Measurements from ENCODE around the gene SPINK4. TPM values are rescaled to one million over a fixed set of nuclear protein-coding genes. Genes with fewer than 3 reads are reported as not detected.
A peak's percentile ranks its signal among the peaks of the same experiment; 100 is the strongest.

Gene SPINK4
- total RNA-seq, 2 experiments from 2014 or later: not detected

DNA sequence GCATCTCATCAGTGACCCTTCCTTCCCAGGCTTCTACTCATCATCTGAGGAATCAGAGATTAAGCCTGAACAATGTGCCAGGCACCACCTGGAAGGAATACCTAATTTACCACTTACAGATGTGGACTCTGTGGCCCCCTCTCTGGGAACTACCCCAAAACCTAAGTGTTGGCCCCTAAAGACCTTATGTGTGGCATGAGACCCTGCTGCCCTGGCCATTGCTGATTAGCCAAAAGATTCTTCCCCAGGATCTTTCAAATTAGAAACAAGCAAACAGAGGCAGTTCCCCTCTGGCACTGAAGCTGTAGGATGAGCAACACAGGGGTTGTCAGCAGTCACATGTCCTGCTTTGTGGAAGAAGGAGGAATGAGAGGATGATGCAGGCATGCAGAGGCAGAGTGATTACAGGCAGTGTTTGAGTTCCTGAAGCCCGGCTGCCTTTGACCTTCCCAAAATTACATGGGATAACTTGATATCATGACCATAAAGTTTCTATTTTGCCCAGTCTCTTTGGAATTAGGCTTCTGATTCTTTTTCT, 10.6 kb downstream of the SPINK4 start:
- Mint-ChIP-seq H3K4me1 (peaks cover 5% of the 10 kb centered on the region), H3K4me3 (no peak overlapping the region), H3K36me3 (ENCODE audit: low read depth) (peaks cover 30% of the 10 kb centered on the region), H3K27me3 (no peaks in the 10 kb centered on the region), H3K9me3 (no peaks in the 10 kb centered on the region), H3K27ac (peak overlapping the region; percentile 33)
- DNase-seq: no peak
- CTCF ChIA-PET: no interaction called here
- POLR2A ChIA-PET: no interaction called here

DNA sequence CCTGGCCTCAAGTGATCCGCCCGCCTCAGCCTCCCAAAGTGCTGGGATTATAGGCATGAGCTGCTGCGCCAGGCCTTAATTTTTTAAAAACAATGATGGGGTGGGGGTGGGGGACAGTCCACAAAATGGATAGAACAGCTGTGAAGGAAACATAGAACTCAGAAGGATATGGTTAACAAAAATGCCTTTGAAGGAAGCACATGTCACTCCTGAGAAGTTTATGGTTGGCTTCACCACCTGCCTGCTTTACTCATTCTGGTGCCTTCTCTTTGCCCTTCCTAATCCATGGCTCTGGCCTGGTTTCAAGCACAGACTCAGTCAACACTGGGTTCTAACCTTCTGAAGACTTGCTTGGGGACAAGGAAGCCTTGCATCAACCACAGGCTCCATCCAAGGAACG, 14.2 kb downstream of the SPINK4 start:
- POLR2A ChIA-PET: no interaction called here
- Mint-ChIP-seq H3K27ac (no peak overlapping the region), H3K36me3 (ENCODE audit: low read depth) (peaks cover 53% of the 10 kb centered on the region), H3K9me3 (no peaks in the 10 kb centered on the region), H3K27me3 (no peaks in the 10 kb centered on the region), H3K4me1 (peaks cover 7% of the 10 kb centered on the region), H3K4me3 (no peak overlapping the region)
- CTCF ChIA-PET: interaction anchor here (0.7 kb wide), 1 partner anchor 80 kb away, joined by 3 read pairs; no protein-coding TSS in a partner anchor
- DNase-seq: no peak

DNA sequence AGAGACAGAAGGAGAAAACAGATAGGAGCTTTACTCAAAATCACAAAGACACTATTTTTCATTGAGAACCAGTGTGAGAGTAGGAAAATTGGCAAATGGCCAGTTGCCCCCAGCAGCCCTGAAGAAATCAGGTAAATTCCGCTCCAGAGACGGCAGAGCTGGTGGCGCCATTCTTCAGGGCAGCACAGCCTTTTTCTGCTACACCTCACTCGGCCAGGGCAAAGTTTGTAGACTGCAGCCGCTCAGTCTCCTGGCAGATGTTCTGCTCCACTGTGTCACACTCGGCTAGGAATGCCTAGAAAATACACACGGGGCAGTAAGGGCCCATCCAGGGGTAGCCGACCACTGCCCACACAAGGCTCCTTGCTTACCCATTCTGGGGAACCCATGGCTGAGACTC, 15.0 kb downstream of the SPINK4 start:
- H3K27ac Mint-ChIP-seq: no peak overlapping the region
- H3K27me3 Mint-ChIP-seq: no peaks in the 10 kb centered on the region
- CTCF ChIA-PET: no interaction called here
- H3K4me3 Mint-ChIP-seq: no peak overlapping the region
- H3K36me3 Mint-ChIP-seq (ENCODE audit: low read depth): peaks cover 61% of the 10 kb centered on the region
- H3K9me3 Mint-ChIP-seq: no peaks in the 10 kb centered on the region
- DNase-seq: no peak
- POLR2A ChIA-PET: interaction anchor here (0.9 kb wide), 1 partner anchor 10 kb away, joined by 3 read pairs; the partner anchor contains the start of genes BAG1 and CHMP5
- H3K4me1 Mint-ChIP-seq: peaks cover 10% of the 10 kb centered on the region

DNA sequence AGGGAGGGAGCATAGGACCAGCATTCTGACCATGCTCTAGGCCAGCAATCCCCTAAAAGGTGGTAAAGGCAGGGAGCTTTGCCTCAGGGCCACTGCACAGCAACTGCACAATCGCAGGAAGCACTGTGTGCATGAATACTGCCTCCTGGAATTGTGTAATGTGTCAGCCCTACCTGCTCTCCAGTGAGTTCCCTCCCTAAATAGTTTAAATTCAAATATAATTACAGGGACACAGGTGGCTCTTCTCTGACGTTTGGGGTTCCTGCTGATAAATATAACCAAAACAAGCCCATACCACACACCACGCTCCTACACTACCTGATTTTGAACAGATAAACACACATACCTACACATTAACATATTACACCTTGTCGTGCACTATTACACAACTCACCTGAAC, 15.5 kb downstream of the SPINK4 start:
- H3K36me3 Mint-ChIP-seq (ENCODE audit: low read depth): peaks cover 66% of the 10 kb centered on the region
- H3K9me3 Mint-ChIP-seq: no peaks in the 10 kb centered on the region
- peaks cover 14% of the 10 kb centered on the region for H3K4me1 Mint-ChIP-seq
- POLR2A ChIA-PET: interaction anchor here (0.9 kb wide), 1 partner anchor 9 kb away, joined by 3 read pairs; the partner anchor contains the start of genes BAG1 and CHMP5
- CTCF ChIA-PET: no interaction called here
- H3K27me3 Mint-ChIP-seq: no peaks in the 10 kb centered on the region
- H3K4me3 Mint-ChIP-seq: no peak overlapping the region
- no peak overlapping the region for H3K27ac Mint-ChIP-seq
- DNase-seq: no peak

DNA sequence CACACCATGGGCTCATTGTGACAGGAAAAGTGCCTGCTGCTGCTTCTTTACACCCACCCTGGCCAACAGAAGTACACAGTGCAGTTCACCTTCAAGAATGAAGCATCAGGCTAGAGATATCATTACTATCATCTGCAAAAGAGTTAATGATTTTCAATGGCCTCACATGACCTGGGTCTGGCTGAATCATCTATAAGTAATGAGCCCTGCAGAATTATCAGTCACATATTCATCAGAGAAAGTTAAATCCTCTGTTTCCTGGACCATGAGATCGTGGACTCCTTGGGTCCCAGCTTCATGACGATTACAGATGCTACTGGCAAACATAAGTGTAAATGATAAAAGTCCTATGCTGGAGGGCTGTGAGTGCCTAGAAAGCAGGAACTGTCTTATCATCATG, 16.3 kb downstream of the SPINK4 start:
- Mint-ChIP-seq H3K4me1 (peaks cover 21% of the 10 kb centered on the region), H3K4me3 (no peak overlapping the region), H3K9me3 (no peaks in the 10 kb centered on the region), H3K27ac (no peak overlapping the region), H3K27me3 (no peaks in the 10 kb centered on the region), H3K36me3 (ENCODE audit: low read depth) (peaks cover 73% of the 10 kb centered on the region)
- POLR2A ChIA-PET: no interaction called here
- CTCF ChIA-PET: no interaction called here
- DNase-seq: no peak

DNA sequence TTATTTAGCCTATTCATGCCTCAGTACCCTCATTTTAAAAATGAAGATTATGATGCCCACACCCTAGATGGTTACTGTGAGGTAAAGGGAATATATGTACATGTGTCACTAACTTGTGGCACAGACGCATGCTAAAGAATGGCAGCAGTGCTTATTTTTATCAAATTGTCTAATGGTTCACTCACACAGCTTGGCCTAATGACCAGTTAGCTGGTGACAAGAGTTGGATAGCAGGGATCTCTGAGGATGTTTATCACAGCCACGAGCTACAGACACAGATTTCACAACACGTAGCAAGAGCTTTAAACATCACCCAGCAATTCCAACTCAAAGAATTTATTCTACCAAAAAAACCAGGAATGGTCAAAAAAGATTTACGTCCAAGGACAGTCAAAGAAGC, 17.3 kb downstream of the SPINK4 start:
- H3K36me3 Mint-ChIP-seq (ENCODE audit: low read depth): peaks cover 78% of the 10 kb centered on the region
- H3K9me3 Mint-ChIP-seq: no peaks in the 10 kb centered on the region
- DNase-seq: no peak
- H3K27me3 Mint-ChIP-seq: no peaks in the 10 kb centered on the region
- POLR2A ChIA-PET: interaction anchor here (0.9 to 1.1 kb wide), 2 partner anchors 17 to 213 kb away, joined by 3 read pairs; partner anchors contain the start of gene SPINK4
- H3K4me3 Mint-ChIP-seq: no peak overlapping the region
- H3K27ac Mint-ChIP-seq: no peak overlapping the region
- CTCF ChIA-PET: no interaction called here
- H3K4me1 Mint-ChIP-seq: peaks cover 28% of the 10 kb centered on the region

DNA sequence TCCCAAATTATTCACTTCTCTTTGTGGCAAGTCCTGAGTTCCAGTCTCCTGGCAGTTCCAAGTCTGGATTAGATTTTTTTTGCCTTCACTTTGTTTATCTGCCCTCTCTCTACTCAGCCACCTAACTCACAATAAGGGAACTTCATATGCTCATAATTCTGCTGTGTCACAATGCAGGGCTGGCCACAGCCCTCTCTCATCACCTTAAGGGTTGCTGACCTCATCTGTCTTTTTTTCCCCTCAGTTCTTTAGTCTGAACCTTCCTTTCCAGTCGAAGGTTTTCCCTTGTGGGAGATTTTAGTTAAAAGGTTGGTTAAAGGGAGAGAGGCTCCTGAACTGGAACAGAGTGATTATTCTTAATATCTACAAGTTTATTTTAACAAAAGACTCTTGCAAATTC, 20.4 kb downstream of the SPINK4 start:
- no peak overlapping the region for H3K4me3 Mint-ChIP-seq
- H3K27me3 Mint-ChIP-seq: no peaks in the 10 kb centered on the region
- no peak overlapping the region for H3K27ac Mint-ChIP-seq
- ChIA-PET POLR2A (no interaction called here), CTCF (no interaction called here)
- no peak for DNase-seq
- peaks cover 77% of the 10 kb centered on the region for H3K36me3 Mint-ChIP-seq (ENCODE audit: low read depth)
- H3K9me3 Mint-ChIP-seq: no peaks in the 10 kb centered on the region
- peaks cover 40% of the 10 kb centered on the region for H3K4me1 Mint-ChIP-seq

DNA sequence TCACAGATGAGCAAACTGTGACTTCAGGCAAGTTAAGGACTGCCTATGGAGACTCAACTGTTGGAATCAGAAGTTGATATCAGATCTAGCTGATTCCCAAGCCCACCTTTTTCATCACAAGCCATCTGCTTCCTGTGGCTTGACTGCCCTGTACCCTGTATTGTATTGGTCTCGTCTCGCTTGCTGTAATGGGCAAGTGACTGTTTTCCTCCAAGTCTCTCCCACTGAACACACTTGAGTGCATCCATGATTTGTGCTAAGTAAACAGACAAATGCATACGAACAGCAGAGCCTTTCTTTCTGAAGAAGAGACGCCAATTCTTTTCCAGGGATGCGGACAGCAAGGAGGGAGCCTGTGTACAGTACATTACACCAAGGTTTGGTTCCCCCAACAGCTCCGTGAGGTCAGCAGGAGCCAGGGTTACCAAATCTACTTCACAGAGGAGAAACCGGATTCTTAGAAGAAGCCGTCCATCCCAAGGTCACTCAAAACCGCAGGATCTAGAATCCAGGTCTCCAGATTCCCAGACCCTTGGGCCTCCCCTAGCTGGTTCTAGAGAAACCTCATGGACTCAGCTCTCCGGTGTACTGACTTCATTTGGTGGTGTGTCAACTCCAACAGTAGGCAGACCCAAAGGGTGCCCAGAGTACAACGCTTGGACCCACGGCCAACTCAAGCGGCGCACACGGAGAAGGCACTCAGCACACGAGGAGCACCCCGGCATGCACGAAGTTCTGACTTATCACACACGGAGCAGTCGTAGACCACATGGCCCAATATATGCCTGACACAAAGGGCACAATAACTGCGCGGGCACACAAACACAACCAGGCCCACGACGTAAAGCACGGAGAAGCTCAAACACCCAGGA, 23.4 kb downstream of the SPINK4 start:
- H3K27ac Mint-ChIP-seq: peak overlapping the region; percentile 90
- ChIA-PET POLR2A (interaction anchor here (0.9 to 4.8 kb wide), 15 partner anchors 15 to 249 kb away, joined by 3 to 51 read pairs (median 6); partner anchors contain the start of genes DNAJA1, NFX1, NOL6 and SMU1), CTCF (interaction anchor here (0.7 to 2.2 kb wide), 4 partner anchors 10 to 37 kb away, joined by 3 to 8 read pairs (median 3); partner anchors contain the start of gene NFX1)
- no peaks in the 10 kb centered on the region for H3K27me3 Mint-ChIP-seq
- peaks cover 66% of the 10 kb centered on the region for H3K4me1 Mint-ChIP-seq
- peak overlapping the region; percentile 92 for H3K4me3 Mint-ChIP-seq
- DNase-seq: no peak
- H3K36me3 Mint-ChIP-seq (ENCODE audit: low read depth): peaks cover 83% of the 10 kb centered on the region
- H3K9me3 Mint-ChIP-seq: no peaks in the 10 kb centered on the region

DNA sequence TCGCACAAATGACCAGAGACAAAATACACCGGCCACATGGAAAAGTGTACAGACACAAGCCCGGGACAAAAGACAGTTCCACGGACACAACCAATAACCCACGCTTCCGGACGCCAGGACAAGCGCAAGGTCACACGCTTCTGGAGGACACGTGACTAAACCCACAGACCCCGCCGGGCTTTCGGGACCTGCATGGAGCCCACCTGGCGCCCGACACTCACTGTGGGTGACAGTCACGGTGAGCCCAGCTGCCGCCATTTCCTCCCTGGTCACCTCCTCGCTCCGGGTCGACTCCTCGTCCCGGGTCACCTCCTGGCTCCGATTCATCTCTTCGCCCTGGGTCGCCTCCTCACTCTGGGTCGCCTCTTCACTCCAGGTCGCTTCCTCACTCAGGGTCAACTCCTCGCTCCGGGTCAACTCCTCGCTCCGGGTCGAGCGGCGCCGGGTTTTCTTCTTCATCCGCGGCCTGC, 24.1 kb downstream of the SPINK4 start:
- ChIA-PET CTCF (interaction anchor here (1.1 to 2.2 kb wide), 3 partner anchors 9 to 97 kb away, joined by 3 to 8 read pairs (median 3); partner anchors contain the start of genes B4GALT1 and NFX1), POLR2A (interaction anchor here (1.0 to 4.8 kb wide), 15 partner anchors 9 to 250 kb away, joined by 3 to 51 read pairs (median 6); partner anchors contain the start of genes DNAJA1, NFX1, NOL6 and SMU1)
- H3K4me3 Mint-ChIP-seq: peak overlapping the region; percentile 92
- peak overlapping the region; percentile 90 for H3K27ac Mint-ChIP-seq
- H3K27me3 Mint-ChIP-seq: no peaks in the 10 kb centered on the region
- H3K9me3 Mint-ChIP-seq: no peaks in the 10 kb centered on the region
- peaks cover 67% of the 10 kb centered on the region for H3K4me1 Mint-ChIP-seq
- DNase-seq: peak; percentile 56
- H3K36me3 Mint-ChIP-seq (ENCODE audit: low read depth): peaks cover 82% of the 10 kb centered on the region

DNA sequence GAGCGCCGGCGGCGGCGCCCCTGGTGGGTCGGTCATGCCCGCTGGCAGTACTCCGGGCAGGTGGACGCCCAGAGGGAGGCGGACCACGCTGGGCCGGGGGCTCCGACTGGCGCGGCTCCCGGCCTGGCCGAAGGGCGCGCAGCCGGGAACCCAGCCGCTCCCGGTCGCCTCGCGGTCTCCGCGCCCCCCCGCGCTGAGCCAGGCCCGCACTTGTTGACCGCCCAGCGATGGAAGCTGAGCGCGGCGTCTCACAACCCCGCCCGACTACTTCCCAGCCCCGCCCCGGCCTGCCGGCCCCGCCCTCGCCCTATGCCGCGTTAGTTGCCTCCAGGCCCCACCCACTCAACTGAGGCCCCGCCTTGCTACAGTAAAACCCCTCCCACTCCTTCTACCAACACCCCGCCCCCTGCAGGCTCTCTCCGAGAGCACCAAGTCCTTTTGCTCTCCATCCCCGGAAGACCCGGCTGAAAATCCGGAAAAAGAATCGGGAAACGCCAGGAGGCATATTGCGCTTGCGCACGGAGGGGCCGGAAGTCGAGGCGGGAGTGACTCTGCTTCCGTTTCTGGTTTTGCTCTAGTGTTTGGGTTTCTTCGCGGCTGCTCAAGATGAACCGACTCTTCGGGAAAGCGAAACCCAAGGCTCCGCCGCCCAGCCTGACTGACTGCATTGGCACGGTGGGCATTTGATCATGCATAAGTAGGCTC, 24.7 kb downstream of the SPINK4 start, which contains the start of the genes BAG1 and CHMP5:
Gene BAG1, minus strand, starts transcription at position 236 of the 705 bp plus-strand sequence.
Gene CHMP5, plus strand, starts transcription at position 577 of the 705 bp plus-strand sequence. Its CDS starts 30 bp downstream, at position 607.
- H3K27ac Mint-ChIP-seq: peak within 1 kb of the TSS; percentile 97
- DNase-seq: peak; percentile 100
- H3K4me3 Mint-ChIP-seq: peak within 1 kb of the TSS; percentile 98
- POLR2A ChIA-PET: interaction anchor here (0.5 to 4.8 kb wide), 19 partner anchors 9 to 250 kb away, joined by 3 to 51 read pairs (median 4); partner anchors contain the start of genes B4GALT1, DNAJA1, NFX1 and NOL6
- peaks cover 66% of the 10 kb centered on the region for H3K4me1 Mint-ChIP-seq
- no peaks in the 10 kb centered on the region for H3K9me3 Mint-ChIP-seq
- peaks cover 77% of the 10 kb centered on the region for H3K36me3 Mint-ChIP-seq (ENCODE audit: low read depth)
- H3K27me3 Mint-ChIP-seq: no peaks in the 10 kb centered on the region
- CTCF ChIA-PET: interaction anchor here (0.5 to 2.2 kb wide), 4 partner anchors 9 to 198 kb away, joined by 3 to 8 read pairs (median 4); partner anchors contain the start of genes B4GALT1 and NFX1

DNA sequence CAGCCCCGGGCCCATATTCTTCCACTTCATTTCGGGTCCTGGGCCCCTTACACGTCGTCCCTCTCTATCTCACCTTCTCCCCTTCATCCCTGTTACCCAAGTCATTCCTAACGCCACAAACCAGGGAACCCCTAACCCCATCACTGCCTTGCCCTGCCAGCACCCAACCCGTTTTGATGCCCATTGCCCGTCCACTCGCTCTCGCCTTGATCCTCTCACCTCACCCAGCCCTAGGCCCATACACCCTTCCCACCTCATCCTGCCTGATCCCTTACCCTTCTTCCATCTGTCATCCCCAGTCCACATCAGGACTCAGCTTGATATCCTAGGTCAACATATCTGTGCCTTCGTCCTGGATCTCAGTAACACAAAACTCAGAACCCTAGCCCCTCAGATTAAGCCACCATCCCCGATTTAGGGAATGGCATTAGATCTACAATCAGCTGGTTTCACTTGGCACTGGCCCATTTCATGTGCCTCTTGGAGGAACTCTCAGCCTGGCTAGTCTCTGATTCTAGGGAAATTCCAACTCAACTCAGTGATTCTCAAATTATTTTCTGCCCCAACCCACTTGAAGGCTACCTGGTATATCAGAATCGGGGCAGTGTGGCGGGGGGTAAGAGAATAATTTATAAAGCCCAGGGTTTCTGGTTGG, 25.4 kb downstream of the SPINK4 start:
- Mint-ChIP-seq H3K27me3 (no peaks in the 10 kb centered on the region), H3K4me1 (peaks cover 63% of the 10 kb centered on the region), H3K4me3 (peak overlapping the region; percentile 98), H3K36me3 (ENCODE audit: low read depth) (peaks cover 77% of the 10 kb centered on the region), H3K9me3 (no peaks in the 10 kb centered on the region), H3K27ac (peak overlapping the region; percentile 97)
- no peak for DNase-seq
- ChIA-PET POLR2A (interaction anchor here (0.7 to 4.8 kb wide), 8 partner anchors 13 to 240 kb away, joined by 3 to 51 read pairs (median 12); partner anchors contain the start of genes DNAJA1, NFX1 and SMU1), CTCF (no interaction called here)

All from activated CD4-positive, alpha-beta memory T cell treated with anti-CD3 and anti-CD28 coated beads, Interleukin-2, amount 10 ng/mL, durations not matched to agents 7 days and 5 days (primary cell).